Astrocyte of the spinal cord (primary cell): ENCODE measurements around the gene MBD5.
"Not testable (repeated sequence)": the region's sequence is repeated elsewhere in the genome, so short reads cannot be mapped to it uniquely, and the experiment has no call there.

ENCODE experiments used
- DNase-seq: peaks from one replicate; pipeline ENCODE4 v3.0.0; 2011; ENCODE audit warnings: low read depth, low spot score
- H3K4me3 ChIP-seq: 2 replicates; pipeline ENCODE4 v1.5.1; 2011; ENCODE audit warnings: low read depth, mild to moderate bottlenecking, low read length, moderate library complexity
- in situ Hi-C: cut with HindIII; loops from 2 replicates; pipeline ENCODE4 v1.10.0; 2017; ENCODE audit warnings: low sequenced_read_pairs
- TF ChIP-seq, protein P1 (sequence below): IDR thresholded peaks from 2 replicates; pipeline ENCODE4 v1.5.1; 2012; ENCODE audit warnings: low read depth, mild to moderate bottlenecking, low read length, inconsistent platforms

MBD5 gene

DNA sequence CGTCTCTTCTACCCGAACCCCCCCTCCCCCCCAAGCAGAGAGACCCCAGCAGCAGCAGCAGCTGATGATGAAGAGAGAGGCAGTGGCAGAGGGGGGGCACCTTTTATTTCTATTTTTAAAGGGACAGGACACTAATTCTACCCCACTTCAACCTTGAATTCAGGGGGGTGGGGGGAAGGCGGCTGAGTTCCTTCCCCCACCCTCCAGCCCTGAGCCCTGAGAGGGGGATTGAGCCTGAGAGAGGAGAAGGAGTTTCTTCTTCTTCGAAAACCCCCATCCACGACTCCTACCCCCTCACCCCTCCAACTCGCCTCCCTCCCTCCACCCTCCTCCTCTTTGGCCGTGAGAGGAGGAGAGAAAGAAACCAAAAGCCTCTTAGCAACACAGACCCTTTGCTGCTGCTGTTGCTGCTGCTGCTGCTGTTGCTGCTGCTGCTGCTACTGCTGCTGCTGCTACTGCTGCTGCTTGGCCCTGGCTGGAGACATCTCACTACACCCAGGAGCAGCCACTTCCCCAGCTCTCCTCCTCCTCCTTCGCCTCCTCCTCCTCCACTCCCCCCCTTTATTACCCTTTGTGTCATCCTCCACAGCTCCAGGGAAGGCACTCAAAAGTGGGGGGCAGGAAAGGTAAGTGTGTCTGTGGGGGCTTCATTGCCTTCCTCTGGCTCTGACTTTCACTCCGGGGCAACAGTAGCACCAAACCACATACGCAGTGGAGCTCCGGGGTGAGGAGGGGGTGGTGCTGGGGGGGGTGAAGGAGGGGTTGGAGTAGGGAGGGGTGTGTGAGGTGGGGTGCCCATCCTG lies at the start of gene MBD5:
Gene MBD5, plus strand, starts transcription at position 33 of the 803 bp plus-strand sequence.
- TF ChIP-seq, protein P1, sequence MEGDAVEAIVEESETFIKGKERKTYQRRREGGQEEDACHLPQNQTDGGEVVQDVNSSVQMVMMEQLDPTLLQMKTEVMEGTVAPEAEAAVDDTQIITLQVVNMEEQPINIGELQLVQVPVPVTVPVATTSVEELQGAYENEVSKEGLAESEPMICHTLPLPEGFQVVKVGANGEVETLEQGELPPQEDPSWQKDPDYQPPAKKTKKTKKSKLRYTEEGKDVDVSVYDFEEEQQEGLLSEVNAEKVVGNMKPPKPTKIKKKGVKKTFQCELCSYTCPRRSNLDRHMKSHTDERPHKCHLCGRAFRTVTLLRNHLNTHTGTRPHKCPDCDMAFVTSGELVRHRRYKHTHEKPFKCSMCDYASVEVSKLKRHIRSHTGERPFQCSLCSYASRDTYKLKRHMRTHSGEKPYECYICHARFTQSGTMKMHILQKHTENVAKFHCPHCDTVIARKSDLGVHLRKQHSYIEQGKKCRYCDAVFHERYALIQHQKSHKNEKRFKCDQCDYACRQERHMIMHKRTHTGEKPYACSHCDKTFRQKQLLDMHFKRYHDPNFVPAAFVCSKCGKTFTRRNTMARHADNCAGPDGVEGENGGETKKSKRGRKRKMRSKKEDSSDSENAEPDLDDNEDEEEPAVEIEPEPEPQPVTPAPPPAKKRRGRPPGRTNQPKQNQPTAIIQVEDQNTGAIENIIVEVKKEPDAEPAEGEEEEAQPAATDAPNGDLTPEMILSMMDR = no peak
- no peak for DNase-seq
- H3K4me3 ChIP-seq = peak within 1 kb of the TSS; percentile 95
- in situ Hi-C loops = no loop called here

DNA sequence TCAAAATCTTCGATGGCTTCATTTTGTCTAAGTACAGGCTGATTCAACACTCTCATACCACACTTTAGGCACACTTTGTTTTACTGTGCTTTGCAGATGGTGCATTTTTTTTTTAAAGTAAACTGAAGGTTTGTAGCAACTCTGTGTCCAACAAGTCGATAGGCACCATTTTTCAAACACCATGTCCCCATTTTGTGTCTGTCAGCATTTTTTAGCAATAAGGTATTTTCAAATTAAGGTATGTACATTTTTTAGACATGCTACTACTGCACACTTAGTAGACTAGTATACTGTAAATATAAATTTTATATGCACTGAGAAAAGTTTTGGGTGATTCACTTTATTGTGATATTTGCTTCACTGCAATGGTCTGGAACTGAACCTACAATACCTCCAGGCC lies 44.8 kb upstream of the MBD5 start:
- TF ChIP-seq, protein P1 = no peak
- in situ Hi-C loops = no loop called here
- DNase-seq = no peak
- no peak overlapping the region for H3K4me3 ChIP-seq

DNA sequence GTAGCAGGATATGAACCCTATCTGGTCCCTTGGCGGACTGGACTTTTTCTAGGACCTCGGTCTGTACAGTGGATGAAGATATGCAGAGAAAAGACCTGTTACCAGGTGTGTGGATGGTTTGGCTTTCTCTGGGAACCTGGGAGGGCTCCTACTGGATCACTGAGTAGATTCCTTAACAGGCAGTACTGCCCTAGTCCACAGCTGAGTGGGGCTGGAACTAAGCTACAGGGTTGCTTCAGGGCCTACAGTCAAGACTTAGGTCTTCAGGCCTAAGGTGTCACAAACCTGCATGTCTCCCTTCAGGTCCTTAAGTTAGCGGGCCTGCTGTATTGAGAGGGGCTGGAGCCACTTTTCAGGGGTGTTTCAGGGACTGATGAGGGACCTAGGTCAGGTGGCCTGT lies 43.2 kb upstream of the MBD5 start:
- TF ChIP-seq, protein P1 = no peak
- DNase-seq = no peak
- in situ Hi-C loops = no loop called here
- no peak overlapping the region for H3K4me3 ChIP-seq

DNA sequence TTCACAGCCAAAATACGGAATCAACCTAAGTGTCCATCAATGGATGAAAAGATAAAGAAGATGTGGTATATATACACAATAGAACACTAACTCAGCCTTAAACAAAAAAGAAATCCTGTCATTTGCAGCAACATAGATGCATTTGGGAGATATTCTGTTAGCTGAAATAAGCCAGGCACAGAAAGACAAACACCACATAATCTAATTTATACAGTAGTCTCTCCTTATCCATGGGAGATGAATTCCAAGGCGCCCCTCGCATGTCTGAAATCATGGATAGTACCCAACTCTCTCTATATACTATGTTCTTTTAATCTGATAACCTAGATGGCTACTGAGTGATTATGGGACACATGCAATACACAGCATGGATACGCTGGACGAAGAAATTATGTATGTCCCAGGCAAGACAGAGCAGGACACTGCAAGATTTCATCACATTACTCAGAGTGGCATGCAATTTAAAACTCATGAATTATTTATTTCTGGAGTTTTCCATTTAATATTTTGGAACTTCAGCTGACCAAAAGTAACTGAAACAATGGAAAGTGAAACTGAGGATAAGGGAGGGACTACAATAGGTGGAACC lies 39.9 kb upstream of the MBD5 start:
- TF ChIP-seq, protein P1 = no peak
- H3K4me3 ChIP-seq = no peak overlapping the region
- in situ Hi-C loops = no loop called here
- no peak for DNase-seq

DNA sequence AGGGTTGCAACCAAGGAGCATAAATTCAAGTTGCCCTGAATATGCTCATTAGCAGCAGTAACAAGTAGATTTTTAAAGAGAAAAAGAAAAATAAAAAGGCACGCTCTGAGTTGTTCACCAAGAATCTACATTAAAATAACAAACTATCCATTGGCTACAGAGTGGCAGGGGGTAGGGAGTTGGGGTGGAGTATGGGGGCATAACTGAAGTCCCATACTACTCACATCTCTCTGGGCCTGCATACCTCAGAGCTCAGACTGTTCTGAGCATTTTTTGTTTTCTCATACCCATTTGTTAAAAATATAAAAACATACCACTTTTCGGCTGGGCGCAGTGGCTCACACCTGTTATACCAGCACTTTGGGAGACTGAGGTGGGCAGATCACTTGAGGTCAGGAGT lies 31.8 kb upstream of the MBD5 start:
- in situ Hi-C loops = no loop called here
- no peak for DNase-seq
- TF ChIP-seq, protein P1 = no peak
- H3K4me3 ChIP-seq = no peak overlapping the region

DNA sequence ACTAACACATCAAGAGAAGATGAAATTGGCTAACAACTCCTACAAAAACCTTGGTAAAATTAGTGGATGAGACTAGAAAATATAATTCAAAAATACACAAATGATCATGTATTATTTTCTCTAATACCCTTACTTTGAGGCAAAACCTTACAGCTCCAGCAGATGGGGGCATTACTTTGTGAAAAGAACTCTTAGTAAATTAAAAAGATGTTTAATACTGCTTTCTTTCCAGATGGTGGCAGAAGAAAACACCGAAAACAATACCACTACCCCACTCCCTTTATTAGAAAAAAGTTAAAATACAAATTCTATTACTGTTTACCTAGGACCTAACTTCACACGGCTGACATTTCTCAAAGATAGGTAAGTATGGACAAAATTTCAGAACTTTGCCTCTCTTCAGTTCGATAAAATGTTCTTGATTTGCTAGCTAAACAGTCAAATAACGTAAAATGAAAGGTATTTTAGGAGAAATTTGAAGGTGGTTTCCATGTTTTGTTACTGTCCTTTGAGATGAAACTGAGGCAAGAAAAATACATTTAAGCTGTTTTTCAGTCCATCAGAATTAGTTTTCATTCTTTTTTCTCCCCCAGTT lies 31.0 kb upstream of the MBD5 start:
- peak; percentile 72 for DNase-seq
- in situ Hi-C loops = no loop called here
- no peak overlapping the region for H3K4me3 ChIP-seq
- TF ChIP-seq, protein P1 = peak; percentile 66

DNA sequence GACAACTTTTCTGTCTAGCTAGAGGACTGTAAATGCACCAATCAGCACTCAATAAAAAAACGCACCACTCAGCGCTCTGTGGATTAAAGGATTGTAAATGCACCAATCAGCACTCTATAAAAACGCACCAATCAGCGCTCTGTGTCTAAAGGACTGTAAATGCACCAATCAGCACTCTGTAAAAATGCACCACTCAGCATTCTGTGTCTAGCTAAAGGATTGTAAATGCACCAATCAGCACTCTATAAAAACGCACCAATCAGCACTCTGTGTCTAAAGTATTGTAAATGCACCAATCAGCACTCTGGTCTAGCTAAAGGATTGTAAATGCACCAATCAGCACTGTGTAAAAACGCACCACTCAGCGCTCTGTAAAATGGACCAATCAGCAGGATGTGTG lies 25.9 kb upstream of the MBD5 start:
- in situ Hi-C loops, DNase-seq, H3K4me3 ChIP-seq: not testable (repeated sequence)
